ENCODE measurements around the gene RAET1L. TPM values are rescaled to one million over a fixed set of nuclear protein-coding genes. Genes with fewer than 3 reads are reported as not detected.

RAET1L gene
- total and polyA plus RNA-seq, 2 experiments from 2014 or later: not detected

- Histone ChIP-seq H3K27ac (no peak overlapping the region), H3K27me3 (peaks cover 95% of the 10 kb centered on the region), H3K4me1 (ENCODE audit: low read depth) (no peaks in the 10 kb centered on the region), H3K36me3 (no peaks in the 10 kb centered on the region), H3K9me3 (ENCODE audit: low read depth) (no peaks in the 10 kb centered on the region), H3K4me3 (no peak overlapping the region)
- no peak for DNase-seq (ENCODE audit: low read depth in 1 of 2, low spot score in 1 of 2)
- TF ChIP-seq, protein P1, sequence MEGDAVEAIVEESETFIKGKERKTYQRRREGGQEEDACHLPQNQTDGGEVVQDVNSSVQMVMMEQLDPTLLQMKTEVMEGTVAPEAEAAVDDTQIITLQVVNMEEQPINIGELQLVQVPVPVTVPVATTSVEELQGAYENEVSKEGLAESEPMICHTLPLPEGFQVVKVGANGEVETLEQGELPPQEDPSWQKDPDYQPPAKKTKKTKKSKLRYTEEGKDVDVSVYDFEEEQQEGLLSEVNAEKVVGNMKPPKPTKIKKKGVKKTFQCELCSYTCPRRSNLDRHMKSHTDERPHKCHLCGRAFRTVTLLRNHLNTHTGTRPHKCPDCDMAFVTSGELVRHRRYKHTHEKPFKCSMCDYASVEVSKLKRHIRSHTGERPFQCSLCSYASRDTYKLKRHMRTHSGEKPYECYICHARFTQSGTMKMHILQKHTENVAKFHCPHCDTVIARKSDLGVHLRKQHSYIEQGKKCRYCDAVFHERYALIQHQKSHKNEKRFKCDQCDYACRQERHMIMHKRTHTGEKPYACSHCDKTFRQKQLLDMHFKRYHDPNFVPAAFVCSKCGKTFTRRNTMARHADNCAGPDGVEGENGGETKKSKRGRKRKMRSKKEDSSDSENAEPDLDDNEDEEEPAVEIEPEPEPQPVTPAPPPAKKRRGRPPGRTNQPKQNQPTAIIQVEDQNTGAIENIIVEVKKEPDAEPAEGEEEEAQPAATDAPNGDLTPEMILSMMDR (IDR thresholded peaks at IDR 0.05; ENCODE audit: low read depth, low read length): no peak
Observed at GRCh38 chr6:149985481-149985937, 39.8 kb downstream of the RAET1L start.

GRCh38 chr6:149984773-149985172 is 40.6 kb downstream of the RAET1L start:
- no peaks in the 10 kb centered on the region for H3K36me3 ChIP-seq
- H3K4me1 ChIP-seq (ENCODE audit: low read depth): no peaks in the 10 kb centered on the region
- H3K27me3 ChIP-seq: peaks cover 95% of the 10 kb centered on the region
- no peak overlapping the region for H3K4me3 ChIP-seq
- DNase-seq (ENCODE audit: low read depth in 1 of 2, low spot score in 1 of 2): no peak
- H3K27ac ChIP-seq: no peak overlapping the region
- TF ChIP-seq, protein P1 (IDR thresholded peaks at IDR 0.05; ENCODE audit: low read depth, low read length): no peak
- H3K9me3 ChIP-seq (ENCODE audit: low read depth): no peaks in the 10 kb centered on the region

DNA sequence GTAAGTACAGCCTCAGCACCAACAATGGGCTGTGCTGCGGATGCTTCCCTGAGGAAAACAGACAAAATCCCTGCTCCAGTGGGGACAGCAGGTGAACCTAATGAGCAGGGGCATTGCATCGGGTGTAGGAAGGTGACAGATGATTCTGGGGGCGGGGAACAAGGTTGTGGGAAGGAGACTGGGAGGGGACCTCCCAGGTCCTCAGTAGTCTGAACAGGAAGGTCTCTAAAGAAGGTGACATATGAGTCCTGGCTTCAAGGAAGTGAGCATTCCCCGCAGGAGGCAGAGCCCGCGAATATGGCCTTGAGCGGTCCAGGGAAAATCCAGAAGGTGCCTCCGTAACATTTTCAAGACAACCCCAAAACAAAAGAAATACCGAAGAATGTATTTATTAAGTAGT is 42.2 kb downstream of the RAET1L start:
- Histone ChIP-seq H3K27me3 (peaks cover 95% of the 10 kb centered on the region), H3K9me3 (ENCODE audit: low read depth) (no peaks in the 10 kb centered on the region), H3K36me3 (no peaks in the 10 kb centered on the region), H3K4me3 (no peak overlapping the region), H3K27ac (no peak overlapping the region), H3K4me1 (ENCODE audit: low read depth) (no peaks in the 10 kb centered on the region)
- TF ChIP-seq, protein P1 (IDR thresholded peaks at IDR 0.05; ENCODE audit: low read depth, low read length): no peak
- no peak for DNase-seq (ENCODE audit: low read depth in 1 of 2, low spot score in 1 of 2)

GRCh38 chr6:149979293-149979692 is 46.0 kb downstream of the RAET1L start:
- H3K36me3 ChIP-seq: no peaks in the 10 kb centered on the region
- peaks cover 95% of the 10 kb centered on the region for H3K27me3 ChIP-seq
- no peak for DNase-seq (ENCODE audit: low read depth in 1 of 2, low spot score in 1 of 2)
- no peaks in the 10 kb centered on the region for H3K4me1 ChIP-seq (ENCODE audit: low read depth)
- TF ChIP-seq, protein P1 (IDR thresholded peaks at IDR 0.05; ENCODE audit: low read depth, low read length): no peak
- no peaks in the 10 kb centered on the region for H3K9me3 ChIP-seq (ENCODE audit: low read depth)
- no peak overlapping the region for H3K4me3 ChIP-seq
- H3K27ac ChIP-seq: no peak overlapping the region

DNA sequence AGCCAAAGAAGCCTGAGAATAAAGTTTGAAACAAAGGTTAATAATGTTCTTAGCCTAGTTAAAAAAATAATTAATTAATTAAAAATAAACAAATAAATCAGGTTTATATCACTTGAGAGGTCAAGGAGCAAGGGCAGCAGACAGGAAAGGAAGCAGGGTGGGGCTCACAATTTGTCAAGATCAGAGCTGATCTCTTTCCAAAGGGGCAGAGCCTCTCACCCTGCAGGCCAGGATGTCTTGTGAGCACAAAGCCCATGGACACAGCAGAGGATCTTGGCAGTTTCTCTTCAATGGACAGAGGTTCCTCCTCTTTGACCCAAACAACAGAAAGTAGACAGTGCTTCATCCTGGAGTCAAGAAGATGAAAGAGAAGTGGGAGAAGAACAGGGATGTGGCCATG is 46.7 kb downstream of the RAET1L start:
- Histone ChIP-seq H3K27me3 (peaks cover 100% of the 10 kb centered on the region), H3K9me3 (ENCODE audit: low read depth) (no peaks in the 10 kb centered on the region), H3K27ac (no peak overlapping the region), H3K4me1 (ENCODE audit: low read depth) (no peaks in the 10 kb centered on the region), H3K4me3 (no peak overlapping the region), H3K36me3 (no peaks in the 10 kb centered on the region)
- TF ChIP-seq, protein P1 (IDR thresholded peaks at IDR 0.05; ENCODE audit: low read depth, low read length): no peak
- no peak for DNase-seq (ENCODE audit: low read depth in 1 of 2, low spot score in 1 of 2)

DNA sequence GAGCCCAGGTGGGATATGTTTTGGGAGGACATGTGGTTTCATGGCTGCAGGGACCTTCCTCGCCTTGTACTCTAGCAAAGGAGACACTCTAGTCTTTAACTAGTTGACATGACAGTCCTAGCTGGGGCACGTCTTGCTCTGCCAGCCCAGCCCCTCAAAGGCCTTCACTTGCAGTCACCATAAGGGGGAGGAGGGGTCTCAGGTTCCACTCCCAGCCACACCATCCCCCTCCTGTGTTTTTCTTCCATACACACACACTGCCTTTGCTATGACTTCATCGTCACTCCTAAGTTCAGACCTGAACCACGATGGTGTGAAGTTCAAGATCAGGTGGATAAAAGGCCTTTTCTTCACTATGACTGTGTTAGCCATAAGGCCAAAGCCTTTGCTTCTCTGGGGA is 48.1 kb downstream of the RAET1L start:
- no peak for DNase-seq (ENCODE audit: low read depth in 1 of 2, low spot score in 1 of 2)
- Histone ChIP-seq H3K27me3 (peaks cover 100% of the 10 kb centered on the region), H3K36me3 (no peaks in the 10 kb centered on the region), H3K4me1 (ENCODE audit: low read depth) (no peaks in the 10 kb centered on the region), H3K9me3 (ENCODE audit: low read depth) (no peaks in the 10 kb centered on the region), H3K27ac (no peak overlapping the region), H3K4me3 (no peak overlapping the region)
- TF ChIP-seq, protein P1 (IDR thresholded peaks at IDR 0.05; ENCODE audit: low read depth, low read length): no peak
